ENCODE measurements around the gene MAPK8IP3.

GRCh38 chr16:1743376-1744337 lies 37.7 kb downstream of the MAPK8IP3 start:
- TF ChIP-seq CTCF (IDR thresholded peaks at IDR 0.05) (no peak), POLR2A (IDR thresholded peaks at IDR 0.05) (no peak)

Measured in Peyer's patch (tissue), 4 donors.